HG02642 (cell line): ENCODE results near the gene NTM.
"Not testable (repeated sequence)": the region's sequence is repeated elsewhere in the genome, so short reads cannot be mapped to it uniquely, and the experiment has no call there.

Experiments
- ATAC-seq: cut with Tn5 transposase; IDR thresholded peaks from one replicate; pipeline ENCODE4 v1.9.1; 2021; ENCODE audit warnings: mild to moderate bottlenecking; ENCODE audit not compliant: unreplicated experiment, poor library complexity

The NTM gene

GRCh38 chr11:132289590-132290256 is 919.3 kb downstream of the NTM start:
- ATAC-seq = no peak

GRCh38 chr11:132293586-132293985 is 923.2 kb downstream of the NTM start:
- ATAC-seq = no peak

GRCh38 chr11:132296946-132297610 is 926.7 kb downstream of the NTM start:
- ATAC-seq = no peak

- no peak for ATAC-seq
These were observed 927.9 kb downstream of the NTM start for GRCh38 chr11:132298357-132298756.

GRCh38 chr11:132300283-132300682 is 929.9 kb downstream of the NTM start:
- no peak for ATAC-seq

GRCh38 chr11:132301465-132301864 is 931.0 kb downstream of the NTM start:
- ATAC-seq = no peak

- no peak for ATAC-seq
These were observed 931.5 kb downstream of the NTM start for GRCh38 chr11:132301900-132302299.

- ATAC-seq = no peak
These were observed 937.0 kb downstream of the NTM start for GRCh38 chr11:132307309-132308020.

- no peak for ATAC-seq
These were observed 940.3 kb downstream of the NTM start for GRCh38 chr11:132310390-132311375.

GRCh38 chr11:132311703-132312102 is 941.3 kb downstream of the NTM start:
- ATAC-seq = no peak

GRCh38 chr11:132312161-132312560 is 941.7 kb downstream of the NTM start:
- ATAC-seq = no peak

- no peak for ATAC-seq
These were observed 942.3 kb downstream of the NTM start for GRCh38 chr11:132312701-132313111.

- ATAC-seq = no peak
These were observed 944.6 kb downstream of the NTM start for GRCh38 chr11:132314911-132315455.

GRCh38 chr11:132315696-132316095 is 945.3 kb downstream of the NTM start:
- ATAC-seq = no peak

- ATAC-seq = no peak
These were observed 948.2 kb downstream of the NTM start for GRCh38 chr11:132318421-132319157.

- not testable (repeated sequence) for ATAC-seq
These were observed 949.0 kb downstream of the NTM start for GRCh38 chr11:132319419-132319818.

GRCh38 chr11:132330515-132330914 is 960.1 kb downstream of the NTM start:
- ATAC-seq = no peak

- no peak for ATAC-seq
These were observed 962.1 kb downstream of the NTM start for GRCh38 chr11:132332521-132332920.

- ATAC-seq = no peak
These were observed 964.4 kb downstream of the NTM start for GRCh38 chr11:132334769-132335280.
